GM21737 (cell line): ENCODE data around the gene IQUB.
A peak's percentile ranks its signal among the peaks of the same experiment; 100 is the strongest.
"Not testable (repeated sequence)": the region's sequence is repeated elsewhere in the genome, so short reads cannot be mapped to it uniquely, and the experiment has no call there.

Experiments
- ATAC-seq: cut with Tn5 transposase; IDR thresholded peaks from one replicate; pipeline ENCODE4 v1.9.1; 2021; ENCODE audit warnings: mild to moderate bottlenecking, moderate library complexity; ENCODE audit not compliant: unreplicated experiment

The IQUB gene

DNA sequence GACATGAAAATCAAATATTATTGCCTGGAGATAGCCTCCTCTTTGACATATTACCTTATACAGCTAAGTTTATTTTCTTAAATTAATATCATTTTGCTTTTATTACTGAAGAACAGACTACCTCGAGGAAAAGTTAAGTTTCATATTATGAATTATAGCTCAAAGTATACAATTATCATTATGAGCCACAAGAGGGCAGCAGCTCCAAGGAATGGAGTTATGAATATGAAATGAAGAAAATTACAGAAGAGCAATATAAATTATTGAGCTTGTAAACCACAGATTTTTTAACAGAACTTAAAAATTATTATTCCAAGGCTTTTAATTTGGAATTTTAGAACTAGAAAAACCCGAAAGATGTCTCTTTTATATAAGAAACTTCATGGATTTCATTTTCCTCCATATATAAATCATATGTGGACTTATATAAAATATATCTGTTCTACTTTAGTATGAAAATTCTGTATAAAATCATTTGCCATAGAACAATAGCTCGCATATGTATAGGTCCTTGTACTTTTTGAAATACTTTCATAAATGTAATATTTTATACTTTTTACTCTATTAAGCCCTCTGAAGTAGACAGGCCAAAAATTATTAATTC is 40.1 kb downstream of the IQUB start:
- peak; percentile 67 for ATAC-seq

DNA sequence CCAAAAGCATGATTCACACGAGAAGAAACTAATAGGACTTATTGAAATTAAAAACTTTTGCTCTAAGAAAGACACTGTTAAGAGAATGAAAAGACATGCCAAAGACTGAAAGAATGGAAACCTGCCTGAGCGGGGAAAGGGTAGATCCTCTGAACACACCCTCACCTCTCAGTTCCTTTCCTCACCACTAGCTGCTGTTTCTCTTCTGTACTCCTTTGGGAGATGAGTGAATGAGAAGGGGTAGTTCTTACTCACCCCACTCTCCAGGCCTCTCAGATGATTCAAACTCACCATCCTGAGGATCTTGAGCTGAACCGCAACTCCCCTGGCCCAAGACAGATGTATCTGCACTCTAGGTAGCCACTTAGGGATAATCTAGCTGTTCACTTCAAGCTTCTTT is 41.9 kb downstream of the IQUB start:
- ATAC-seq: peak; percentile 77

DNA sequence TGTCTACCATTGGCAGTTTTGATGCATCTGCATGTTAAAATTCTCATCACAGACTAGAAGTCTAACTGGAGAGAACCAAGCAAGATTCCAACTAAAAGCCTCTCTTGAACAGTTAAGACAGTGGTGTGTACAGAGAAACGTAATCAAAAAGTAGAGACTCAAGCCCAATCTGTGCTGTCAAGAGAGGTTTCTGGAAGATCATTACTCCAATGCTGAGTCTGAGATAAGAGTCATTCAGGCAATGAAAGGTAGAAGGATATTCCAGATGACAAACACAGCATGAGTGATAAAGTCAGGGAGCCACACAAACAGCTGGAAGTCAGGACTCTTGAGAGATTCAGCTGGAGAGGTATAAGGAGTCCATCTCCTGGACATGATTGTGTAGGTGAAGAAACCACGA is 48.7 kb downstream of the IQUB start:
- no peak for ATAC-seq

DNA sequence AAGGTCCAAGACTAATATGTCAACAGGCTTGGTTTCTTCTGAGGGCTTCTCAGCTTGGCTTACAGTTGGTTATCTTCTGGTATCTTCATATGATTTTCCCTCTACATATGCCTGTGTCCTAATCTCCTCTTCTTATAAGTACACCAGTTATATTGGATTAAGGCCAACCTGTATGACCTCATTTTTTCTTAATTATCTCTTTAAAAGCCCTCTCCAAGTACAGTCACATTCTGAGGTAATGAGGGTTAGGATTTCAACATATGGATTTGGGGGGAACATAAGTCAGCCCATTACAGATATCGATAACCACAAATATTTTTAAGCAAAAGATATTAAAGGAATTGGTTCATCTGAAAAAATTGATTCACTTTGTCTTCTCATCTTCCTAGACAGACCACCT is 49.2 kb downstream of the IQUB start:
- no peak for ATAC-seq

DNA sequence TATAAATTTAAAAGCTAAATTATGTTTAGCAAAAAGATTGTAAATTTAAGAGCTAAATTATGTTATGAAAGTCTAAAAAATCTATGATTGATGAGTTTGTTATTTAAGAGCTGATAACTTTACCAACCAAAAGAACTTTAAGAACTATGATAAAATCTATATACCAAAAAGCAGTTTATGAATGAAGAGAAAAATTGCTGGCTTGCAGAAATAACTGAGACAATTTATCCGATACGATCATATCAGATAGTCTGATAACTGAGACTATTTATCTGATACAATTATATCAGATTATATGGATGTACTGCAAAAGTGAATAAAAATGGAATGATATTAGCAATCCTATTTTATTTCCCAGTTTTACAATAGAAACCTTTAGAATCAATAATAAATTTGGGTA is 50.2 kb downstream of the IQUB start:
- no peak for ATAC-seq

DNA sequence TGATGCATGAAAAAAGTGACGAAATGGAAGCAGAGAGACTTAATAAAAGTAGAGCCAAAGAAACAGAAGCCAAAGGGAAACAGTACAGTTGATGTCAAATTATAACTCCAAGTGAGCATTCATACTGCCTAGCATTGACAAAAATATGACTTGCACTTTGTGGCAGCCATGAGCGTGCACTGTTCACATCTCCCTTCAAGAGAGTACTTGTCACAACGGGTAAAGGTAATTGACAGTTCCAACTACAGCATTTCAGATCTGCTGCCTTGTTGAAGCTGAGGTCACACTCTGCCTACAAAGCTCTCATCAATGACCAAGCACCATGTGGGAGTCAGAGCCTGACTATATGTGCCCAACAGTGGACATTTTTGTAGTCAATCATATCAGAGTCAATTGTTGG is 54.3 kb downstream of the IQUB start:
- no peak for ATAC-seq

DNA sequence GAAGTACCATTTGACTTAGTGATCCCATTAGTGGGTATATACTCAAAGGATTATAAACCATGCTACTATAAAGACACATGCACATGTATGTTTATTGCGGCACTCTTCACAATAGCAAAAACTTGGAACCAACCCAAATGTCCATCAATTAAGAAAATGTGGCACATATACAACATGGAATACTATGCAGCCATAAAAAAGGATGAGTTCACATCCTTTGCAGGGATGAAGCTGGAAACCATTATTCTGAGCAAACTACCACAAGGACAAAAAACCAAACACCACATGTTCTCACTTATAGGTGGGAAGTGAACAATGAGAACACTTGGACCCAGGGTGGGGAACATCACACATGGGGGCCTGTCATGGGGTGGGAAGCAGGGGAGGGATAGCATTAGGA is 56.3 kb downstream of the IQUB start:
- not testable (repeated sequence) for ATAC-seq

DNA sequence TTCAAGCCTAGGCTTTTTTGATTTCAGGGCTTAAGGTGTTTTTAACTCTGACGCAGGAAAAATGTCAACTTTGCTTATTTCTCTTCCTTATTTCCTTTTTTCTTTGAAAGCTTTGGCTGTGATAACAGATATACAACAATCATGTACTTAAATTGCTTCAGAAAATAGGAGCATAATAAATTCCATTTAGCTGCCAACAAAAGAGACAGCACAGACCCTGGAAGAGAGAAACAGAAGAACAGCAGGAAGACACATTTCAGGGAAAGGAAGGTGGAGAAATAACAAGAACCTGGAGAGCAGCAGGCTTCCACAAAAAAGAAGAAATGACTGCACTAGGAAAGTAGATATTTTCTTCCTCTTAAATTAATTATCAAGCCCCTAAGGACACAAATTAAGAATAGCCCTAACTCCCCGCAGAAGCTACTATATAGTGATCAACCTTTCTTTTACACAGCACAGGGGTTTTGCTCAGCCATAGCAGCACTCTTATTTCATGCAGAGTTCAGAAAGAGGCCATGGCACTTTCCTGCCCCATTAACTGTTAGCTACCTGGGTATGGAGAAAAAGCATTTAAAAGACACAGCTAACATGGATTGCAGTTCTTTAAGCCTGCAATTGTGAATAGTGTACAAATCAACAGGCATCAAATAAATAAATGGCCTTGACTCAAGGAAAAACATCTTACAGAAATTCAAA is 61.5 kb downstream of the IQUB start:
- no peak for ATAC-seq

DNA sequence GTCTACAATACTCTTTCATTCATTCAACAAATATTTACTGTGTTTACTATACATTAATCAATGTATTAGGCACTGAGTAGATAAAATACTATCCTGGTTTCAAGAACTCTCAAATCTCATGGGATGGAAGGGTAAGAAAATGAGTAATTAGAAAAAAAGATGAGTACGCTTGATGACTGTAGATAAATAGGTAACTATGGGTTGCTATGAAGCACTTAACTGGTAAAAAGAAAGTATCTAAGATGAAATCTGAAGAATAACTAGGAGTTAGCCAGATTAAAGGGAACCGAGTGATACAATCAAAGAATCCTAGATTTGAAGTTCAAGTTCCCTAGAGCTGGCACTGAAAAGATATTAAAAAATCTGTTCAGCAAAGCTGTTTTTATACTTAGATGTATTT is 62.1 kb downstream of the IQUB start:
- ATAC-seq: no peak

DNA sequence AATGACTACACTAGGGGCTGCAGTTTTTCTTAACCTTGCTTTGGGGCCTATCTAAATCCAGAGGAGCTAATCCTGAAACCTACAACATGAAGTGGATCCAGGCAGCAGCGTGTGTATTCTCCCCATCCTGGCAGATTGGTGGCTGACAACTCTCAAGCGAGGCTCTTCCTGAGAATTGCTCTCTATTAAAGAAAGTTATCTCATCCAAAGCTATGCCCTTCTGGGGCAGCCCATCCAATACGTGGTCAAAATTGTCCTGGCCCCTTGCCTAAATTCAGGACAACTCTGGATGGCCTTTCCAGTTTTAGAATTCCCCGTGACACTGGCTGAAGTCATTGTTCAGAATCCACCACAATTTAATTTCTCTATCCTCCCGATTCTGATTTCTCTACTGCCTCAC is 66.1 kb downstream of the IQUB start:
- no peak for ATAC-seq

DNA sequence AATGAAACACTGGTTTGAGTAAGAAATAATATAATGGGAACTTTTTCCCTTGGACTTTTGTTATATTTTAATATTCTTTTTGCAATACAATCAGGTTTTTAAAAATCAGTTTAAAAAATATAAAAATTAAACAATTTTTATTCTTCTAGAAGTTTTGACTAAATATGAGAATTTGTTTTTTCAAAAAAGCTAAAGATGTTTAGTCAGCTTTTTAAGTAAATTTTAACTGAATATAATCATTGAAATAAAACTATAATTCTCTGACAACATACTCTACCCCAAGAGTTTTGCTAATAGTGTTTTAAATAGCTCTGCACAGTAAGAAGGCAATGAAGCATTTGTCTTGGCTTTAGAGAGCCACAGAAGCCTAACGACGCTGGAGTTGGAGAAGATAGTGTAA is 70.5 kb downstream of the IQUB start:
- ATAC-seq: no peak

DNA sequence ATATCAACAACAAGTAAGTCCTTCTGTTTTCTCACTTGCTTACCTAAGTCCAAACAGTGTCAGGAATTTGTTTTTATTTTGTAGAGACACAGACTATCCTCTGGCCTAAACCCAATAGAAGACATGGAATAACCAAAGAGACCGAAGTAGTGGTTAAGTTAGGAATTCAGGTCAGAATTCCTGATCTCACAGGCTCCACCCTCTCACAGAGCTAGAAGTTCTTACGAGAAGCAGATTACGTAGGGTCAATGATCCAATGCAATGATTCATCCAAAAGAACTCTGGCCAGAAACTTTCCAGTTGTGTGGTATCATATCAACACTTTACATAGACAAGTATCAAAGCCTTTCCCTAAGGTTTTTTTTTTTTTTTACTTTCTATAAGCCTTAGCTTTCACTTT is 73.8 kb downstream of the IQUB start:
- no peak for ATAC-seq

DNA sequence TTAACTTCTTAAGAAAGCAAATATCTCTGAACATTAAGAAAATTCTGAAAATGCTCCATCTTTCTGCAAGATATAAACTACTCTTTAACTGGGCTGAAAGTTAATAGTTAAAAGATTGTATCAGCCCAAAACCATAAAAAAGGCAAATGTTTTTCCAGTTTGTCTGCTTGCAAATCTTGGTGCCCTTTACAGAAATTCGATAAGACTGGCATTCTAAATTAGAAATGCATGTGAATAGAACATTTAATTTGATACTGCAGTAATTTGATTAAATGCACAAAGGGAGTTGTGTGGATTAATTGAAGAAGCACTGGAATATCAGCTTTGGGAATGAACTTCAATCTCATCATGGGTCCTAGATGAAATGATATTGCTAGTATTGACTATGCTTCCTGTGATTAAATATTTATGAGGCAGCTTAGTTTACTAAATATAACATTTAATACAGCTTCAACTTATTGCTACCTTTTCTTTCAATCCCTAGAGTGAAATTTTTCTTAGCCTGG is 78.4 kb downstream of the IQUB start:
- ATAC-seq: no peak

DNA sequence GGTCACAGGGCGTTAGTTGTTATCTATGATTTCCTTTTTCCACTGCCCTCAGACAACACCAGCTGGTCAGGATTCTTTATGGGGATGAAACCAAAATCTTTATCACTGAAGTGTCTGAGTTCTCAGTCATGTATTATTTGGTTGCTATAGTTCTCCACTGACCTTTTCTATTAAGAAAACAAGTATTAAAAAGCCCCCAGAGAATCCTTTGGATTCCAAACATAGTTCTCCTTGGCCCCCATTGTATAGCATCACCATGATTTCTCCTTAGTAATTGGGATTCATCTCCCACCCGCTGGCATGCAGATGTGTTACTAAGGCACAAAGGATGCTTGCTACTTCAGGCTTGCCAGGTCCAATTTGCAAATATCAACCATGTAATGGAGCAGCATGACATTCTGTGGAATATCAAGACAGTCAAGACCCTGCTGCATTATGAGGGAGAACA is 94.3 kb downstream of the IQUB start:
- ATAC-seq: no peak

DNA sequence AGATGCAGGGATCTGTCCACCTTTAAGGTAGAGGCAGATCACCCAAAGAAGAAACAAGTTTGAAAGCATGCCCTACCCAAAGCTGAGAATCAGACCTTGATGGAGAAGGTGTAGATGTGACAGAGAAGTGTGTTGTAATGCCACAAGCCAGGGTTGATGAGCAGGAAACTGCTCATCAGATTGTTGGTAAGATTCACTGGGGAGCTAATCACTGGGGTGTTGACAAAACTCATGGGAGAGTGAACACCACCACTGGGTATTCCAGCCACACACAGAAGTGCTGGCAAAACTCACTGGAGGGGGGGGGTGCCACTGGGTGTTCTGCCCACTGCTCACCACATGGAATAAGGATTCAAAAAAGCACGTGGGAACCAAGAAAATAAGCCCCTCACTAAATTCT is 95.2 kb downstream of the IQUB start:
- no peak for ATAC-seq

DNA sequence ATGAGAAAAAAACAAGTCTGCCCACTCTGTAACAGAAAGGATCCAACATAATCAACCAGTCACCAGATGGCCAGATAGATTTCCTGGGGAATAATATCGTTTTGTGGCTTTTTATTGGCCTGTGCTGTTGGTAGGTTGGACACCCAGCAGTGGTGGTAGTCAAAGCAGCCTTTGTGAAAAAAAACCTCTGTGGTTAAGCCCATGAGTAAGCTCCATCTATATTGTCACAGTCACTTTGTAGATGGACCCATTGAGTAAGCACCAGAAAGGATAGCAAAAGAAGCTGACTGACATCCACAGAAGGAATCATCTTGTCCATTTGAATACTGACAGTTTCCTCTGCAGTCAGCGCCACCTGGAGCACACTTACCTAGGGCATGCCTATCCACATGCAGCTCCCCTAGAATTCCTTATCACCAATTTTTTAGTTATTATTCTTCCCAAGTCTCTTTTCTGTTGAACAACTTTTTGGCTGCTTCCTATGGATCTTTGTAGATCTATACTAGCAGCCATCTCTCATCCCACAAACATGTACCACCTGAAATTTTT is 96.9 kb downstream of the IQUB start:
- no peak for ATAC-seq

DNA sequence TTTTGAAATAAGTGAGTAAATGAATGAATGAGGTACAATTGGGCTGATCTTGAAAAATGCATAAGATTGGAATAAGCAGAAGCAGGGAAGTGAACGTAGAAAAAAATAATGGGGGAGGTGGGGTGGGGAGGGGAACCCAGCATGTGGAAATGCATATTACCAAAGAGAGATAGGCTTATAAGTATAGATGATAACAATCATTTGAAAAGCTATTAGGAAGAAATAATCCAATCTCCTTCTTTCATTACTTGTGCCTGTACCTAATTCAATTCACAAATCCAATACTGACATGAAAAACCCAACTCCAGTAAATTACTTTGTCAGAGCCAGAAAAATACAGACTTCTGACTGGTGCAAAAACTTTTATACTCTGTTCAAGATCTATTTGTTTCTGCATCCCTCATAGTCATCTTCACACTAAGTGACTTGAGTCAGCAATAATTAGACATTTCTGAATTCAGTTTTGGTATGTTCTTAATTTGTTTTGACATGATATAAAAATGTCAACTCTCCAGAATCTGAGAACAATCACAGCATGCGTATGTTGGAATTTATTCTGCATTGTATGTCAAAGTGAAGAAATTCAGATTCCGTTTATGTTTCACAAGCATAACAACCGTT is 99.2 kb downstream of the IQUB start:
- ATAC-seq: no peak

DNA sequence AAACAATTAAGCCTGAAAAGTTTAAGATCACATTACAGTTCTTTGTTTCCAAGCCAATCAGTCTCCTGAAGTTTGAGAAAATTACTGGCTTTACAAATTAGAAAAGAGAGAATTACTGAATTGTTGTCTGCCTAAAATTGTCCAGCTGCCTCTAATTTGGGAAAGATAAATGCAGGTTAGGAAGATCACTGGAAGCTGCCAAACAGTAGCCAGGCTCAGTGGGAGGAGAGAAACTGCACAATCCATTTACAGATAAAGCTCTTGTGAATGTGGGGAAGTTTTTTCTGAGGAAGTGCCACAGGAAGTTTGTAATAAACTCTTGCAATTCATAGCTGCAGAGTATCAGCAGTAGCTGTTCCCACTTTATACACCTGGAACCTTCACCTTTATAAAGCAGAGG is 100.7 kb downstream of the IQUB start:
- ATAC-seq: no peak

DNA sequence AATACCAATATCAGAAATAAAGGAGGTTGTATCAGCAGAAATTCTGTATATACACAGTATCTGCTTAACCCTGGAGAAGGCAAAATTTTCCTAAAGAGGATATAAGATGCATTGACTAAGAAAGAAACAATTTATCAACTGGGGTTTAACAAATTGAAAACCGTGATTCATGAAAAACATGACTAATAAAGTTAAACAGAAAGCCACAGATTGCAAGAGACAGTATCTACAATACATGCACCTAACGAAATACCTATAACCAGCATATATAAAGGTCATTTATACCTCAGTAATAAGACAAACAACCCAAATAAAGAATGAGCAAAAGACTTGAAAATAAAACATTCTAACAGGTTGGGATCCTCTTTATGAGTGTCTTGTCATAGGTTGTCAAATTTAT is 101.8 kb downstream of the IQUB start:
- ATAC-seq: no peak

DNA sequence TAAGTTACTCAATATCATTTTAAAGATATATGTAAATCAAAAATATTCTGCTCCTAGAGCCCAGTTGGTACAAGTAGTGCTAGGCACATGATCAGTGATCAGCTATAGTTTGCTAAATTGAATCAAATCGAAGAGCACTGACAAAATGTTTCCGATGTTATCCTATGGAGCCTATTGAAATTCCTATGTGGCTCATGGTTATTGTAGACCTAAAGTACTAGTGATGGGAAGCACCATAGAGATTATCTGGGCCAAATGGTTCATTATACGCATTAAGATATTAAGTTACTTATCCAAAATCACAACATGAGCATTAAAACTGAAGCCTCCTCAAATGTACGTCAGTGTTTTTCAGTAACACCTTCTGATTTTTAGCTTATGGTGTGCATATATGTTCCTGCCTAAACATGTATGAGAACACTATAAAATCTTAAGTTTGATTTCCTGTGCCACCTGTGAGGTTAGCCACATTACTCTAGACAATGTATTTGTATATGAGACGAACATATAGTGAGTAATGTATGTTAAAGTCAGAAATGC is 103.2 kb downstream of the IQUB start:
- ATAC-seq: no peak

DNA sequence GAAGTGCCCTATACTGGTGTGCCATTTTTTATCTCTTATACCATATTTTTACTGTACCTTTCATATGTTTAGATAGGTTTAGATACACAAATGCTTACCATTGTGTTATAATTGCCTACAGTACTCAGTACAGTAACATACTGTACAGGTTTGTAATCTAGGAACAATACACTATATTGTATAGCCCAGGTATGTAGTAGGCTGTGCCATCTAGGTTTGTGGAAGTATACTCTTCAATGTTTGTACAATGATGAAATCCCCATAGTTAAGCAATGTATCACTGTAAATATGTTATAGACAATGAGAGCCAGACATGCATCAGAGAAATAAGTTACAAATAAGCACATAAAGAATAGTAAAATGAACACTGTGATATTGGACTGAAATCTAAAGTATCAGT is 109.1 kb downstream of the IQUB start:
- ATAC-seq: no peak

DNA sequence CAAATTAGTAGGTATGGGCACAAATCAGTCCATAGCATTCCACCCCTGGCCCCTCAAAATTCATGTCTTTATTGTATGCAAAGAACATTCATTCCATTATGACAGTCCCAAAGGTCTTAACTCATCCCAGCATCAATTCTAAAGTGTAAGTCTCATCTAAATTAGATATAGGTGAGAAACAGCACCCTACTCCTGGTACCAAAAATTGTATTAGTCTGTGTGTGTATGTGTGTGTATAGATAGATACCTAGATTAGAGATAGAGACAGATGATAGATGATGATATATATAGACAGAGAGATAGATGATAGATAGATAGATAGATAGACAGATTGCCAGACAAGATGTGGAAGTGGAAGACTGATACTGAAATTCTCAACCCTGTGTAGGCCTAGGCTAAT is 109.9 kb downstream of the IQUB start:
- no peak for ATAC-seq
